ENCODE results near the gene AP2A1. TPM values are rescaled to one million over a fixed set of nuclear protein-coding genes. Genes with fewer than 3 reads are reported as not detected.

AP2A1 gene
- total and polyA plus RNA-seq, 2 donors (not counting 1 experiment from before 2014, with no cell fraction given), result 48.4 to 56.9 TPM

GRCh38 chr19:49851456-49852259, 84.9 kb downstream of the AP2A1 start:
- H3K9me3 Mint-ChIP-seq (ENCODE audit: insufficient read depth), result no peaks in the 10 kb centered on the region
- H3K79me2 ChIP-seq (ENCODE audit: control insufficient read depth, insufficient read depth, low read length), result peaks cover 35% of the 10 kb centered on the region
- no peaks in the 10 kb centered on the region for H3K27me3 Mint-ChIP-seq
- WGBS (ENCODE audit: insufficient coverage), result 5% methylated on average over 56 of the region's 78 CpGs
- intact Hi-C loops (cut with micrococcal nuclease), result loop anchor here (1.0 kb wide), 1 partner anchor 25 kb away; no protein-coding TSS in a partner anchor
- H4K20me1 ChIP-seq (ENCODE audit: control insufficient read depth, insufficient read depth, low read length, poor library complexity, severe bottlenecking), result peaks cover 50% of the 10 kb centered on the region
- H3K27ac ChIP-seq (ENCODE audit: low read length in 2 of 2), result peak overlapping the region in 1 of 2 donors; percentile 20
- peak; percentile 51 for DNase-seq
- peak overlapping the region; percentile 78 for H3K27ac Mint-ChIP-seq
- peak overlapping the region; percentile 85 for H3K4me3 Mint-ChIP-seq
- POLR2A ChIA-PET, result interaction anchor here (1.0 to 4.8 kb wide), 7 partner anchors 10 to 85 kb away, joined by 3 to 40 read pairs (median 7); partner anchors contain the start of genes AKT1S1, AP2A1, FUZ and PNKP
- peak overlapping the region; percentile 96 for H3K9ac ChIP-seq (ENCODE audit: low read length)
- peak overlapping the region in 4 of 5 experiments; percentile 80 to 95 (median 92) for H3K4me3 ChIP-seq (ENCODE audit: control extremely low read depth in 1 of 5, extremely low read depth in 1 of 5, insufficient read depth in 1 of 5, low read depth in 2 of 5, low read length in 4 of 5)
- peak; percentile 17 for TF ChIP-seq CTCF (IDR thresholded peaks at IDR 0.05)
- TF ChIP-seq EZH2 (IDR thresholded peaks at IDR 0.05; ENCODE audit: borderline replicate concordance, insufficient read depth, low read depth, low read length, poor library complexity, severe bottlenecking), result no peak
- H3K4me2 ChIP-seq (replicated peaks; ENCODE audit: low read depth, low read length, poor library complexity, severe bottlenecking), result peak overlapping the region; percentile 83
- peaks cover 0 to 14% of the 10 kb centered on the region in 2 experiments for H3K36me3 ChIP-seq (replicated peaks in 1 of 2; ENCODE audit: control extremely low read depth in 1 of 2, control insufficient read depth in 1 of 2, extremely low read depth in 1 of 2, insufficient read depth in 2 of 2, low read length in 1 of 2)
- H3K9me3 ChIP-seq (ENCODE audit: control extremely low read depth in 1 of 3, control insufficient read depth in 2 of 3, insufficient read depth in 1 of 3, low read length in 2 of 3), result peaks cover 0 to 6% (median 0%) of the 10 kb centered on the region in 3 donors
- peaks cover 44% of the 10 kb centered on the region for H3K4me1 Mint-ChIP-seq
- H2AFZ ChIP-seq (ENCODE audit: insufficient read depth, low read depth, low read length, poor library complexity, severe bottlenecking), result peak overlapping the region; percentile 85
- no peaks in the 10 kb centered on the region for H3K27me3 ChIP-seq (replicated peaks in 1 of 4; ENCODE audit: control extremely low read depth in 1 of 4, control insufficient read depth in 3 of 4, insufficient read depth in 4 of 4, low read length in 3 of 4)
- H3K4me1 ChIP-seq (ENCODE audit: control insufficient read depth in 2 of 2, insufficient read depth in 2 of 2, low read length in 2 of 2), result peaks cover 29 to 45% of the 10 kb centered on the region in 2 donors
- CTCF ChIA-PET, result interaction anchor here (0.8 to 1.3 kb wide), 3 partner anchors 11 to 44 kb away, joined by 3 to 4 read pairs (median 3); no protein-coding TSS in a partner anchor
- ATAC-seq (ENCODE audit: low read depth), result peak; percentile 6
